Suprapubic skin (tissue), 3 donors: Measurements from ENCODE around the gene EEF1A2.

ENCODE experiments used
- CTCF ChIP-seq, 2 donors: fragments of 200-600 bp in 1 of 2; fragments of 450-650 bp in 1 of 2; sonication (generic) in 1 of 2; IDR thresholded peaks; one replicate each; pipeline ENCODE4 v1.5.1; 2016 to 2019; ENCODE audit warnings: antibody characterized with exemption in 2 of 2, mild to moderate bottlenecking in 1 of 2, moderate library complexity in 1 of 2
- POLR2A ChIP-seq, 2 donors: fragments of 450-650 bp; IDR thresholded peaks; one replicate each; pipeline ENCODE4 v1.6.1; 2017; ENCODE audit warnings: antibody characterized with exemption in 2 of 2, mild to moderate bottlenecking in 2 of 2, moderate library complexity in 2 of 2

GRCh38 chr20:63521602-63522001 is 22.7 kb upstream of the EEF1A2 start:
- TF ChIP-seq CTCF (IDR thresholded peaks at IDR 0.05) (no peak), POLR2A (IDR thresholded peaks at IDR 0.05) (no peak)
